ENCODE measurements around the gene ATG12.

- TF ChIP-seq CTCF (IDR thresholded peaks at IDR 0.05) (no peak), POLR2AphosphoS5 (IDR thresholded peaks at IDR 0.05; ENCODE audit: low read depth, low read length) (no peak), REST (IDR thresholded peaks at IDR 0.05; ENCODE audit: insufficient read depth in 1 of 2, low read depth in 2 of 2, low read length in 1 of 2) (no peak), SIN3A (IDR thresholded peaks at IDR 0.05; ENCODE audit: borderline replicate concordance, insufficient read depth, low read depth, low read length) (no peak), TCF7L2 (IDR thresholded peaks at IDR 0.05; ENCODE audit: low read depth, low read length) (no peak)
Measured at GRCh38 chr5:115843444-115844130, 2.2 kb upstream of the ATG12 start.

Data from Panc1 (cell line).